ENCODE data around the gene AXL. TPM values are rescaled to one million over a fixed set of nuclear protein-coding genes. Genes with fewer than 3 reads are reported as not detected.
A peak's percentile ranks its signal among the peaks of the same experiment; 100 is the strongest.

AXL gene
- total and polyA plus RNA-seq, 9 of the 15 experiments (the other 6 are each of a cell fraction or from before 2014, with no cell fraction given) = 0.80 to 6.6 (median 1.6) TPM

DNA sequence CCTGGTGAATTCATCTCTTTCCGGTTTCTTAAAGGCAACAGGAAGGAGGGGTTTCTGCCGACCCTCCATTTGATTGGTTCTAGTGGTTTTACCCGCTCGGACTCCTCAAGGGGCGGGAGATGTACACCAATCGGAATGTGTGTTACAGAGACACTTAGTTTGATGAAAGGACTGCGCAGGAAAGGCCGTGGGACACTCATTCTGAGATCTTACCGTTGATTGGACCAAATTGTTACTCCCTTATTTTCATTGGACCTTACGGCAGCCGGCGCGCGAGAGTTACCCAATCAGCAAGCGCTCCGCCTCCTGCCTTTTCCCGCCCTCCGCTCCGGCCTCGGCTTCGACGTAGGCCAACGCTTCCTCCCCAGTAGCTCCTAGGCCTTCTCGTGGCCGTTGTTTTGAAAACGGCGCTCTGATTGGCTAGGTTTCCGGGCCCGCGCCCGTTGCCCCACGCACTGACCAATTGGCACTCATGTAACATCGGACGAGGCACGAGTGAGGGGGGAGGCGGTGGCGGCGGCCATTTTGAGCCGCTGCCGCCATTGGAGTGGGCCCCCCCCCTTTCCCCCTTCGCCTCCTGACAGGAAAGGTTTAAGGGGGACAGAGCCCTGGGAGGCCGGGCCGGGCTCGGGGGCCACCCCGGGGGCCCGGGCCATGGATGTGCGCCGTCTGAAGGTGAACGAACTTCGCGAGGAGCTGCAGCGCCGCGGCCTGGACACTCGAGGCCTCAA is 45.0 kb downstream of the AXL start, which contains the start of gene HNRNPUL1 (continued):
- TF ChIP-seq, protein P1, sequence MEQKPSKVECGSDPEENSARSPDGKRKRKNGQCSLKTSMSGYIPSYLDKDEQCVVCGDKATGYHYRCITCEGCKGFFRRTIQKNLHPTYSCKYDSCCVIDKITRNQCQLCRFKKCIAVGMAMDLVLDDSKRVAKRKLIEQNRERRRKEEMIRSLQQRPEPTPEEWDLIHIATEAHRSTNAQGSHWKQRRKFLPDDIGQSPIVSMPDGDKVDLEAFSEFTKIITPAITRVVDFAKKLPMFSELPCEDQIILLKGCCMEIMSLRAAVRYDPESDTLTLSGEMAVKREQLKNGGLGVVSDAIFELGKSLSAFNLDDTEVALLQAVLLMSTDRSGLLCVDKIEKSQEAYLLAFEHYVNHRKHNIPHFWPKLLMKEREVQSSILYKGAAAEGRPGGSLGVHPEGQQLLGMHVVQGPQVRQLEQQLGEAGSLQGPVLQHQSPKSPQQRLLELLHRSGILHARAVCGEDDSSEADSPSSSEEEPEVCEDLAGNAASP (IDR thresholded peaks at IDR 0.05) = no peak
- TF ChIP-seq KAT8 (IDR thresholded peaks at IDR 0.05; ENCODE audit: low read depth) = peak; percentile 74
- TF ChIP-seq, protein P2, sequence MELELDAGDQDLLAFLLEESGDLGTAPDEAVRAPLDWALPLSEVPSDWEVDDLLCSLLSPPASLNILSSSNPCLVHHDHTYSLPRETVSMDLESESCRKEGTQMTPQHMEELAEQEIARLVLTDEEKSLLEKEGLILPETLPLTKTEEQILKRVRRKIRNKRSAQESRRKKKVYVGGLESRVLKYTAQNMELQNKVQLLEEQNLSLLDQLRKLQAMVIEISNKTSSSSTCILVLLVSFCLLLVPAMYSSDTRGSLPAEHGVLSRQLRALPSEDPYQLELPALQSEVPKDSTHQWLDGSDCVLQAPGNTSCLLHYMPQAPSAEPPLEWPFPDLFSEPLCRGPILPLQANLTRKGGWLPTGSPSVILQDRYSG (tag; conservative IDR thresholded peaks at IDR 0.05; ENCODE audit: low read depth) = 0 out of 2 replicates have a peak, but pooled peaks have one; percentile 42
- no peak for TF ChIP-seq ZNF512 (tag; IDR thresholded peaks at IDR 0.05)
- no peak for TF ChIP-seq CBFA2T2 (conservative IDR thresholded peaks at IDR 0.05)
- no peak; a peak in 1 of 4 replicates for TF ChIP-seq SIX5 (IDR thresholded peaks at IDR 0.05; ENCODE audit: borderline replicate concordance in 1 of 2, insufficient read depth in 1 of 2, low read depth in 1 of 2, low read length in 2 of 2)
- peak; percentile 95 for TF ChIP-seq HNRNPLL (IDR thresholded peaks at IDR 0.05; ENCODE audit: low read depth, low read length, poor library complexity, severe bottlenecking)
- peak; percentile 45 for TF ChIP-seq CCNT2 (IDR thresholded peaks at IDR 0.05; ENCODE audit: borderline replicate concordance, extremely low read depth, insufficient read length, low read depth, low read length)
- TF ChIP-seq CHD1 (IDR thresholded peaks at IDR 0.05; ENCODE audit: low read length) = no peak
- TF ChIP-seq SPI1 (IDR thresholded peaks at IDR 0.05; ENCODE audit: borderline replicate concordance, low read depth, low read length) = peak; percentile 64; the same call in 1 of the 2 replicates
- no peak for TF ChIP-seq ZFP91 (CRISPR knock-in tag; IDR thresholded peaks at IDR 0.05)
- no peak for TF ChIP-seq NFXL1 (CRISPR knock-in tag; IDR thresholded peaks at IDR 0.05)
- TF ChIP-seq AFF1 (IDR thresholded peaks at IDR 0.05; ENCODE audit: low read depth in 1 of 2, partially characterized antibody in 2 of 2) = peak in 1 of 2 experiments; percentile 87
- no peak; the same call in 1 of the 2 replicates for TF ChIP-seq GATAD2B (IDR thresholded peaks at IDR 0.05; ENCODE audit: borderline replicate concordance)
